ENCODE data around the gene GRIA1. TPM values are rescaled to one million over a fixed set of nuclear protein-coding genes. Genes with fewer than 3 reads are reported as not detected.
"Not testable (repeated sequence)": the region's sequence is repeated elsewhere in the genome, so short reads cannot be mapped to it uniquely, and the experiment has no call there.

Gene GRIA1
- total RNA-seq, 1 donor from 2014 or later, result not detected

DNA sequence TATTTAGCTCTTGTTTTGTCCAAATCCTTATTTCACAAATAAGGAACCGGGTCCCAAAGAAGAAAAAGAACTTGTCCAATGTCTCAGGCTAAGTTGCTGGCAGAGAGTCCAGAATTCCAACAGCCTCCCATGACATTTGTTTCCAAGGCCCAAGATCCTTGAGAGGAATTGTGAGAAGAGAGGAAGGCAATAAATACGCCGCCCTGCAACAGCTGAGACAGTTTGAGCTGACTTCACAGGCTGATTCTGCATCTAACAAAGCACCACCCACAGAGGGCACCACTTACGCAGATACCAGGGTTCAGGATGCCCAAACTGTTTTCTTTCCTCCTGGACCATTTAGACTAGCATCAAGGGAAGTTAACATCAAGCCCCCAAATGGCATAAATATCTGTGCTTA lies 336.9 kb downstream of the GRIA1 start:
- Mint-ChIP-seq H3K9me3 (ENCODE audit: low read depth) (no peaks in the 10 kb centered on the region), H3K4me3 (ENCODE audit: low read depth) (no peak overlapping the region), H3K36me3 (ENCODE audit: insufficient read depth) (no peaks in the 10 kb centered on the region), H3K4me1 (ENCODE audit: low read depth) (peaks cover 2% of the 10 kb centered on the region), H3K27me3 (peaks cover 14% of the 10 kb centered on the region), H3K27ac (no peak overlapping the region)
- no peak for TF ChIP-seq CTCF (IDR thresholded peaks at IDR 0.05; ENCODE audit: unreplicated experiment)
- no peak for DNase-seq (ENCODE audit: low spot score, unreplicated experiment)

- no peak for TF ChIP-seq CTCF (IDR thresholded peaks at IDR 0.05; ENCODE audit: unreplicated experiment)
- DNase-seq (ENCODE audit: low spot score, unreplicated experiment), result no peak
- peaks cover 2% of the 10 kb centered on the region for H3K4me1 Mint-ChIP-seq (ENCODE audit: low read depth)
- no peak overlapping the region for H3K4me3 Mint-ChIP-seq (ENCODE audit: low read depth)
- peaks cover 14% of the 10 kb centered on the region for H3K27me3 Mint-ChIP-seq
- no peaks in the 10 kb centered on the region for H3K36me3 Mint-ChIP-seq (ENCODE audit: insufficient read depth)
- no peak overlapping the region for H3K27ac Mint-ChIP-seq
- H3K9me3 Mint-ChIP-seq (ENCODE audit: low read depth), result no peaks in the 10 kb centered on the region
These were observed 339.1 kb downstream of the GRIA1 start for GRCh38 chr5:153829510-153830065.

- H3K27ac Mint-ChIP-seq, result no peak overlapping the region
- H3K4me3 Mint-ChIP-seq (ENCODE audit: low read depth), result no peak overlapping the region
- TF ChIP-seq CTCF (IDR thresholded peaks at IDR 0.05; ENCODE audit: unreplicated experiment), result no peak
- DNase-seq (ENCODE audit: low spot score, unreplicated experiment), result no peak
- H3K36me3 Mint-ChIP-seq (ENCODE audit: insufficient read depth), result no peaks in the 10 kb centered on the region
- no peaks in the 10 kb centered on the region for H3K9me3 Mint-ChIP-seq (ENCODE audit: low read depth)
- no peaks in the 10 kb centered on the region for H3K4me1 Mint-ChIP-seq (ENCODE audit: low read depth)
- peaks cover under 1% of the 10 kb centered on the region for H3K27me3 Mint-ChIP-seq
These were observed 341.5 kb downstream of the GRIA1 start for GRCh38 chr5:153831973-153832372.

DNA sequence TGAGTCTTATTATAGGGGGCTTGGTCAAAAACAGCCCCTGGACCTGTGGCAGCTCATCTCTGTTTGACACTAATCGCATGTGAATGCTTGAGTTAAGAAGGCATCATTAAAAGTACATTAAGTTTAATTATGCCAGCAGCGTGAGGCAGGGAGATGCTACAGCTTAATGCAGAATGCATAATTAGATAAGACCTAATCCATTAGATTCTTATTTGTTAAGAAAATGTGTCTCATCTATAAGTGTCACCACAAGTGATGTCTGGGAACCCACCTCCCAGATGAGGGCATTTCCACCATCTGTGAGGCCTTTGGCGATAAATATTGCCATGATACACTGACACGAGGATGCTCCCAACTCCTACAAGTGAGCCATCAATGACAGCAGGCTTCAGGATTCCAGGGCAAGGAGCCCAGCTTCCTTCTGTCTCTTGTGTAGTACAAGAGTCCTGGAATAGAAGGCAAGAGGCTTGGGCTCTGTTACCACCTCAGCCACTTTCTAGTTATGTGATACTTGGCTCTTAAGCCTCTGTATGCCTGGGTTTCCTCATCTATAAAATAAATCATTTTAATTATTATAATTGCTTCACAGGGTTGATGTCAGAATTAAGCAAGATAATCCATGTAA lies 345.5 kb downstream of the GRIA1 start:
- Mint-ChIP-seq H3K27me3 (no peaks in the 10 kb centered on the region), H3K36me3 (ENCODE audit: insufficient read depth) (no peaks in the 10 kb centered on the region), H3K4me3 (ENCODE audit: low read depth) (no peak overlapping the region), H3K9me3 (ENCODE audit: low read depth) (no peaks in the 10 kb centered on the region), H3K4me1 (ENCODE audit: low read depth) (no peaks in the 10 kb centered on the region), H3K27ac (no peak overlapping the region)
- TF ChIP-seq CTCF (IDR thresholded peaks at IDR 0.05; ENCODE audit: unreplicated experiment), result no peak
- DNase-seq (ENCODE audit: low spot score, unreplicated experiment), result no peak

DNA sequence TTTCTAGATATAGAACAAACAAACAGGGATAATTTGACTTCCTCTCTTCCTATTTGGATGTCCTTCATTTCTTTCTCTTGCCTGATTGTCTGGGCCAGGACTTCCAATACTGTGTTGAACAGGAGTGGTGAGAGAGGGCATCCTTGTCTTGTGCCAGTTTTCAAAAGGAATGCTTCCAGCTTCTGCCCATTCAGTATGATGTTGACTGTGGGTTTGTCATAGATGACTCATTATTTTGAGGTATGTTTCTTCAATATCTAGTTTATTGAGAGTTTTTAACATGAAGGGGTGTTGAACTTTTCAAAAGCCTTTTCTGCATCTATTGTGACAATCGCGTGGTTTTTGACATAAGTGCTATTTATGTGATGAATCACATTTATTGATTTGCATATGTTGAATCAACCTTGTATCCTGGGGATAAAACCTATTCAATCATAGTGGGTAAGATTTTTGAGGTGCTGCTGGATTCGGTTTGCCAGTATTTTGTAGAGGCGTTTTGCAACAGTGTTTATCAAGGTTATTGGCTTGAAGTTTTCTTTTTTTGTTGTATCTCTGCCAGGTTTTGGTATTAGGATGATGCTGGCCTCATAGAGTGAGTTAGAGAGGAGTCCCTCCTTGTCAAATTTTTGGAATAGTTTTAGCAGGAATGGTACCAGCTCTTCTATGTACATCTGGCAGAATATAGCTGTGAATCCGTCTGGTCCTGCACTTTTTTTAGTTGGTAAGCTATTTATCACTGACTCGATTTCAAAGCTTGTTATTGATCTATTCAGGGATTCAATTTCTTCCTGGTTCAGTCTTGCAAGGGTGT lies 359.0 kb downstream of the GRIA1 start:
- Mint-ChIP-seq H3K4me1 (ENCODE audit: low read depth) (peaks cover 16% of the 10 kb centered on the region), H3K27ac (peak overlapping the region; percentile 6), H3K9me3 (ENCODE audit: low read depth) (peaks cover 13% of the 10 kb centered on the region)
- DNase-seq (ENCODE audit: low spot score, unreplicated experiment); H3K36me3 Mint-ChIP-seq (ENCODE audit: insufficient read depth); H3K4me3 Mint-ChIP-seq (ENCODE audit: low read depth); H3K27me3 Mint-ChIP-seq: not testable (repeated sequence)
